Uterus (tissue), 4 donors: ENCODE results near the gene DIP2A. TPM values are rescaled to one million over a fixed set of nuclear protein-coding genes. Genes with fewer than 3 reads are reported as not detected.

Source experiments
- DNase-seq, 2 donors: peaks; one replicate each; pipeline ENCODE4 v3.0.0-alpha.2; 2019 to 2020
- H3K27ac ChIP-seq, 2 donors: fragments of 200-600 bp; sonication (generic); 1 replicate in 1 of 2; 2 replicates in 1 of 2; pipeline ENCODE4 v1.5.1; 2016 to 2018
- H3K27me3 ChIP-seq, 2 donors: fragments of 200-600 bp; sonication (generic); one replicate each; pipeline ENCODE4 v1.5.1; 2018 to 2019; ENCODE audit warnings: control low read depth in 1 of 2
- H3K36me3 ChIP-seq, 2 donors: fragments of 200-600 bp; sonication (generic); one replicate each; pipeline ENCODE4 v1.5.1; 2019; ENCODE audit warnings: control low read depth in 1 of 2
- H3K4me1 ChIP-seq, 2 donors: fragments of 200-600 bp; sonication (generic); one replicate each; pipeline ENCODE4 v1.5.1; 2018 to 2019; ENCODE audit warnings: control low read depth in 1 of 2
- H3K4me3 ChIP-seq, 2 donors: fragments of 200-600 bp; sonication (generic); 1 replicate in 1 of 2; 2 replicates in 1 of 2; pipeline ENCODE4 v1.5.1; 2018 to 2019; ENCODE audit warnings: mild to moderate bottlenecking in 1 of 2
- H3K9me3 ChIP-seq, 2 donors: fragments of 200-600 bp; sonication (generic); one replicate each; pipeline ENCODE4 v1.5.1; 2019; ENCODE audit warnings: control low read depth in 1 of 2
- CTCF ChIP-seq, 4 experiments: fragments of 200-600 bp in 2 of 4; fragments of 450-650 bp in 2 of 4; sonication (generic) in 2 of 4; IDR thresholded peaks; one replicate each; pipeline ENCODE4 v1.5.1; 2016 to 2019; ENCODE audit warnings: antibody characterized with exemption in 4 of 4, mild to moderate bottlenecking in 2 of 4, moderate library complexity in 1 of 4
- POLR2A ChIP-seq, 2 donors: fragments of 450-650 bp; IDR thresholded peaks; one replicate each; pipeline ENCODE4 v1.6.1; 2016; ENCODE audit warnings: antibody characterized with exemption in 2 of 2, mild to moderate bottlenecking in 1 of 2, moderate library complexity in 1 of 2
- intact Hi-C: fragments of 100-400 bp; cut with DNase I; formaldehyde crosslinking; loops from one replicate; pipeline ENCODE4 v1.15.1; 2023; ENCODE audit warnings: low total_unique reads
- total RNA-seq, 4 donors: library from RNA; depleted of rRNA in 3 of 4; stranded (reverse); fragments of >200 nt in 3 of 4; gene quantifications; one replicate each; pipeline versions ENCODE4 v1.1.0 to v1.2.4, GENCODE V29; 2014 to 2023
- donor health status: DM: yes; HTN: yes; CAD: no.

DIP2A gene
- total RNA-seq, 4 donors from 2014 or later, result 51.0 to 56.3 (median 51.6) TPM

- Histone ChIP-seq H3K36me3 (no peaks in the 10 kb centered on the region), H3K4me3 (no peak overlapping the region), H3K4me1 (no peaks in the 10 kb centered on the region), H3K27ac (no peak overlapping the region), H3K9me3 (no peaks in the 10 kb centered on the region), H3K27me3 (no peaks in the 10 kb centered on the region)
- DNase-seq, result no peak
- intact Hi-C loops, result no loop called here
- no peak for TF ChIP-seq CTCF (IDR thresholded peaks at IDR 0.05)
- no peak for TF ChIP-seq POLR2A (IDR thresholded peaks at IDR 0.05)
Observed at GRCh38 chr21:46412521-46413364, 45.9 kb upstream of the DIP2A start.

GRCh38 chr21:46413365-46413696, 45.4 kb upstream of the DIP2A start:
- Histone ChIP-seq H3K4me1 (no peaks in the 10 kb centered on the region), H3K36me3 (no peaks in the 10 kb centered on the region), H3K4me3 (no peak overlapping the region), H3K27me3 (no peaks in the 10 kb centered on the region), H3K9me3 (no peaks in the 10 kb centered on the region), H3K27ac (no peak overlapping the region)
- no peak for TF ChIP-seq CTCF (IDR thresholded peaks at IDR 0.05)
- no peak for TF ChIP-seq POLR2A (IDR thresholded peaks at IDR 0.05)
- intact Hi-C loops, result no loop called here
- no peak for DNase-seq

- Histone ChIP-seq H3K27ac (no peak overlapping the region), H3K27me3 (no peaks in the 10 kb centered on the region), H3K9me3 (no peaks in the 10 kb centered on the region), H3K4me1 (no peaks in the 10 kb centered on the region), H3K4me3 (no peak overlapping the region), H3K36me3 (no peaks in the 10 kb centered on the region)
- intact Hi-C loops, result no loop called here
- DNase-seq, result no peak
- TF ChIP-seq POLR2A (IDR thresholded peaks at IDR 0.05), result no peak
Observed at GRCh38 chr21:46414965-46415275, 43.8 kb upstream of the DIP2A start.

GRCh38 chr21:46416551-46416950, 42.1 kb upstream of the DIP2A start:
- no peak overlapping the region for H3K27ac ChIP-seq
- no peaks in the 10 kb centered on the region for H3K27me3 ChIP-seq
- DNase-seq, result no peak
- TF ChIP-seq POLR2A (IDR thresholded peaks at IDR 0.05) (no peak), CTCF (IDR thresholded peaks at IDR 0.05) (no peak)
- intact Hi-C loops, result no loop called here
- H3K4me1 ChIP-seq, result no peaks in the 10 kb centered on the region
- no peak overlapping the region for H3K4me3 ChIP-seq
- no peaks in the 10 kb centered on the region for H3K9me3 ChIP-seq
- H3K36me3 ChIP-seq, result no peaks in the 10 kb centered on the region

- DNase-seq, result no peak
- Histone ChIP-seq H3K27me3 (no peaks in the 10 kb centered on the region), H3K4me1 (no peaks in the 10 kb centered on the region), H3K36me3 (no peaks in the 10 kb centered on the region), H3K4me3 (no peak overlapping the region), H3K9me3 (no peaks in the 10 kb centered on the region), H3K27ac (no peak overlapping the region)
- intact Hi-C loops, result no loop called here
- TF ChIP-seq POLR2A (IDR thresholded peaks at IDR 0.05) (no peak), CTCF (IDR thresholded peaks at IDR 0.05) (no peak)
Observed at GRCh38 chr21:46418265-46418946, 40.3 kb upstream of the DIP2A start.
